HK-2 (cell line): ENCODE measurements around the gene FHAD1.
"Not testable (repeated sequence)": the region's sequence is repeated elsewhere in the genome, so short reads cannot be mapped to it uniquely, and the experiment has no call there.

Source experiments
- DNase-seq: peaks from one replicate; pipeline ENCODE4 v3.0.0-alpha.2; 2018; ENCODE audit not compliant: unreplicated experiment

FHAD1 gene

GRCh38 chr1:15305468-15305770 is 58.4 kb downstream of the FHAD1 start:
- no peak for DNase-seq

- not testable (repeated sequence) for DNase-seq
Measured at GRCh38 chr1:15306352-15306751, 59.3 kb downstream of the FHAD1 start.

GRCh38 chr1:15308135-15308534 is 61.1 kb downstream of the FHAD1 start:
- DNase-seq, result no peak

- no peak for DNase-seq
Measured at GRCh38 chr1:15308621-15309027, 61.6 kb downstream of the FHAD1 start.

GRCh38 chr1:15309687-15310086 is 62.7 kb downstream of the FHAD1 start:
- no peak for DNase-seq

- DNase-seq, result no peak
Measured at GRCh38 chr1:15310544-15310943, 63.5 kb downstream of the FHAD1 start.

GRCh38 chr1:15311122-15311822 is 64.2 kb downstream of the FHAD1 start:
- DNase-seq, result no peak

GRCh38 chr1:15311880-15312279 is 64.9 kb downstream of the FHAD1 start:
- no peak for DNase-seq

- no peak for DNase-seq
Measured at GRCh38 chr1:15312626-15313411, 65.8 kb downstream of the FHAD1 start.

GRCh38 chr1:15314328-15315281 is 67.6 kb downstream of the FHAD1 start:
- DNase-seq, result no peak

GRCh38 chr1:15315815-15316214 is 68.8 kb downstream of the FHAD1 start:
- no peak for DNase-seq

GRCh38 chr1:15316510-15316909 is 69.5 kb downstream of the FHAD1 start:
- no peak for DNase-seq

- no peak for DNase-seq
Measured at GRCh38 chr1:15320267-15320666, 73.2 kb downstream of the FHAD1 start.

- DNase-seq, result no peak
Measured at GRCh38 chr1:15321601-15322000, 74.6 kb downstream of the FHAD1 start.

- DNase-seq, result peak; percentile 17
Measured at GRCh38 chr1:15322648-15323350, 75.8 kb downstream of the FHAD1 start.

GRCh38 chr1:15323351-15323988 is 76.4 kb downstream of the FHAD1 start:
- DNase-seq, result peak; percentile 76

- no peak for DNase-seq
Measured at GRCh38 chr1:15323989-15324868, 77.2 kb downstream of the FHAD1 start.

- no peak for DNase-seq
Measured at GRCh38 chr1:15324869-15325335, 77.9 kb downstream of the FHAD1 start.

- DNase-seq, result no peak
Measured at GRCh38 chr1:15325375-15326085, 78.5 kb downstream of the FHAD1 start.
